ENCODE measurements around the gene SYNCRIP.

GRCh38 chr6:85612690-85613474, 29.8 kb downstream of the SYNCRIP start:
- TF ChIP-seq POLR2A (IDR thresholded peaks at IDR 0.05; ENCODE audit: low read length) (no peak), GATA1 (IDR thresholded peaks at IDR 0.05; ENCODE audit: low read depth, low read length) (no peak)
